ENCODE data around the gene SETD1B.

The SETD1B gene

DNA sequence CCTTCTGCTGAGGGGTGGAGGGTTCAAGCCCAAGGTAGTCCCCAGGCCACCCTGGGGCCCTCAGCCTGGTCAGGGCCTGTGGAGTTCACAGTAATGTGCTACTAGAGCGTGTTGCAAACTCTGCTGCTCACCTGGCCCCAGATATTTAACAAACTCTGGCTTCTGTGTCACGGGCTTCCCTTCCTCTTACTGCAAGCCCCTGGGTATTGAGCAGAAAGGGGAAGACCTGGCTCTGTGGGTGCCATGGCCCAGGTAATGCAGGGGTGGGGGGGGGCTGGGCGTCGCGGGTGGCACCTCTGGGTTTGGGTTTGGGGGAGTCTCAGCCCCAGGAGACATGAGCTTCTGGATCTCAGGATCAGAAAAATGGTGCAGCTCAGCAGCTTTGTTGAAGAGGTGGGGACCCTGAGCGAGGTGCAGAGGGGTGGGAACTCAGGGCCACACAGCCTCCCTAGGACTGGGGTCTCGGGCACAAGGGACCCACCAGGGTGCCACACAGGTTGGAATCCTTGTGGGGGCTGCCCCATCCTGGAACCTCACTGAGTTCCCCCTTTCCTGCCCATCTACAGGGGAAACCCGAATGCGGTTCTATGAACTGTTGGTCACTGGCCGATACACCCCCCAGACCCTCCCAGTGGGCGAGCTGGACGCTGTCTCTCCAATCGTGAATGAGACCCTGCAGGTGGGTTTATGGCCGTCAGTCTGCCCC lies 4.0 kb downstream of the SETD1B start:
- DNase-seq (ENCODE audit: low read depth in 2 of 2) = no peak

DNA sequence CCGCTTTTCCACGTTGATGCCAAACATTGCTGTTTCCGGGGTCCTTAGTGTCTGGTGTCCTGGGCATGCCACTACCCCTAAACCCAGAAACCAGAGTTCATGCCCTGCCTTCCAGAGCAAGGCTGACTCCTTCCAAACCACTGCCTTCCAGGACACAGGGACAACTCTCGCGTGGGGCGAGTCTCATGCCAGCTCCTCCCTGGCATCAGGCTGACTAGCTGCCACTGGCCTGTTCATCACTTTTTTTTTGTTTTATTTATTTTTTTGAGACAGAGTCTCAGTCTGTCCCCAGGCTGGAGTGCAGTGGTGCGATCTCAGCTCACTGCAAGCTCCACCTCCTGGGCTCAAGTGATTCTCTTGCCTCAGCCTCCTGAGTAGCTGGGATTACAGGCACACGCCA lies 4.8 kb downstream of the SETD1B start:
- DNase-seq (ENCODE audit: low read depth in 2 of 2) = no peak

DNA sequence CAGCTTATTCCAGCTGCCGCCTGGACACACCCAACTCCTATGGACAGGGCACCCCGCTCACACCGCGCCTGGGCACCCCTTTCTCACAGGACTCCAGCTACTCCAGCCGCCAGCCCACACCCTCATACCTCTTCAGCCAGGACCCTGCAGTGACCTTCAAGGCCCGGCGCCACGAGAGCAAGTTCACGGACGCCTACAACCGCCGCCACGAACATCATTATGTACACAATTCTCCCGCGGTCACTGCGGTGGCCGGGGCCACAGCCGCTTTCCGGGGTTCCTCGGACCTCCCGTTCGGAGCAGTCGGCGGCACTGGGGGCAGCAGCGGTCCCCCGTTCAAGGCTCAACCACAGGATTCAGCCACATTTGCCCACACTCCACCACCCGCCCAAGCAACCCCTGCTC lies 5.9 kb downstream of the SETD1B start:
- DNase-seq (ENCODE audit: low read depth in 2 of 2) = no peak

DNA sequence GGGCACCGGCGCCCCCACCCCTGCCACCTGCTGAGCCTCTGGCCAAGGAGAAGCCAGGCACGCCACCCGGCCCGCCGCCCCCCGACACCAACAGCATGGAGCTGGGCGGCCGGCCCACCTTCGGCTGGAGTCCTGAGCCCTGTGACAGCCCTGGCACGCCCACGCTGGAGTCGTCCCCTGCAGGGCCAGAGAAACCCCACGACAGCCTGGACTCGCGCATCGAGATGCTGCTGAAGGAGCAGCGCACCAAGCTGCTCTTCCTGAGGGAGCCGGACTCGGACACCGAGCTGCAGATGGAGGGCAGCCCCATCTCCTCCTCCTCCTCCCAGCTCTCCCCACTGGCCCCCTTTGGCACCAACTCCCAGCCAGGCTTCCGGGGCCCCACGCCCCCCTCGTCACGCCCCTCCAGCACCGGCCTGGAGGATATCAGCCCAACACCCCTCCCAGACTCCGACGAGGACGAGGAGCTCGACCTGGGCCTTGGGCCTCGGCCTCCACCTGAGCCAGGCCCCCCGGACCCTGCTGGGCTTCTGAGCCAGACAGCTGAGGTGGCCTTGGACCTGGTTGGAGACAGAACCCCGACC lies 6.5 kb downstream of the SETD1B start:
- DNase-seq (ENCODE audit: low read depth in 2 of 2) = no peak

DNA sequence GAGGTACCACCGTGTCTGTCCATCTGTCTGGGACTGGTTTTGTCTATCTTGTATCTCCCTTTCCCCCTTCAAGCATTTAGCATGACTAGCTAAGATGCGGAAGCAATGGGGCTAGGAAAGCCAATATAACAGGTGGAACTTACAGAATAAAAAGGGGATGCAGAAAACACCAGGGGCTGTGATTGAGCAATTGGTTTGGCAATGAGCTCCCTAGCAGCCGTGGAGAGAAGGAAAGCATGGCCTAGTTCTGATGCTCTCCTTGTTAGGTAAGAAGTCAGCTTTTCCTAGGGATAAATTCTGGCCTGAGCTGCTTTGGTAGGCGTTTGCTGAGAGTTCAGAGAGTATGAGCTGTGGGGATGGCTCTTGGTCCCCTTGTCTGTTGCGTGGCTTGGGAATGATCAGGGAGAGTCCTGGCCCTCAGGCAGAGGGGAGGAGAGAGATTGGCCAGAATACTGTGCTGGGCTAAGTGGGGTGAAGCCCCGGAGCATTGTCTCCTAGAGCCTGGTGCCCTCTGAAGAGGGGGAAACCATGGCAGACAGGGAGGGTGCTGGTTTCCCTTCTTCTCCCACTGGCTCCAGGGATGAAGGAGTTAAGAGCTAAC lies 7.1 kb downstream of the SETD1B start:
- DNase-seq (ENCODE audit: low read depth in 2 of 2) = no peak

DNA sequence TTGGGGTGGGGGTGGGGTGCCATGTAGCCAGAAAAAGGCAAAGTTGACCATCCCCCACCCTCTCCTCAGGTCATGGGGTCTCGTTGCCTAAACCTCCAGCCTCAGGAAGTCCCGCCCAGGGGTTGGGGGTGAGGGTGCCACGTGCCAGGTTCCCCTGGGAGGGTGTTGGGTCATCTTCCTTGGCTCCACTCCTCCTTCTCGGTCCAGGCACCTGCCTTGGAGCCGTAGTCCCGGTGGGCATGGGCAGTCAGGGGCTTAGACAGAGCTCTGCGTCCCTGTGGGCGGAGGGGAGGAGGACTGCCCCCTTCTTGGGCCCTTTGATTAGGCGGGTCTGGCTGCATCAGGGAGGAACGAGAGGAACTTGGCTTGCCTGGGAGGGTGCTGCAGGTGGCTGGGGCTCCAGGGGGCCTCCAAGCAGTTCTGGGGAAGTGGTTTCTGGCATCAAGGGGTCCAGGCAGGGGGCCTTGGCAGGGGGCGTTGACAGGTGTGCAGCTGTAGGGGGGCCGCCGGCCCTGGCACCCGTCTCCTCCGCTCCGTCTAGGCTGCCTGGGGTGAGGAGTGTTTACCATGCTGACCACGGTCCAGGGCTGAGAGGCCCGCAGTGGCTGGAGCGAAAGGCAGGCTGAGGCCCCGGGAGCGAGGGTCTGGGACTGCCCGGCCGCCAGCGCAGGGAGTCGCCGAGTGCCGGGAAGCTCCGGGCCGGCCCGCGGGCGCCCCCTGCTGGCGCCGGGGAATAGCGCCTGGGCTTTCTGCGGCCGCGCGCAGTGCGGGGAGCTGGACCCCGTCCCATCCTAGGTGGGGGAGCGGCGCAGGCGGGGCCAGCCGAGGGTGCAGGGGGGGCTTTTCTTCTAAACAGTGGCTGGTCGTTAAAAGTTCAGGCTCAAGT lies 7.9 kb downstream of the SETD1B start:
- DNase-seq (ENCODE audit: low read depth in 2 of 2) = peak in 1 of 2 donors; percentile 44

DNA sequence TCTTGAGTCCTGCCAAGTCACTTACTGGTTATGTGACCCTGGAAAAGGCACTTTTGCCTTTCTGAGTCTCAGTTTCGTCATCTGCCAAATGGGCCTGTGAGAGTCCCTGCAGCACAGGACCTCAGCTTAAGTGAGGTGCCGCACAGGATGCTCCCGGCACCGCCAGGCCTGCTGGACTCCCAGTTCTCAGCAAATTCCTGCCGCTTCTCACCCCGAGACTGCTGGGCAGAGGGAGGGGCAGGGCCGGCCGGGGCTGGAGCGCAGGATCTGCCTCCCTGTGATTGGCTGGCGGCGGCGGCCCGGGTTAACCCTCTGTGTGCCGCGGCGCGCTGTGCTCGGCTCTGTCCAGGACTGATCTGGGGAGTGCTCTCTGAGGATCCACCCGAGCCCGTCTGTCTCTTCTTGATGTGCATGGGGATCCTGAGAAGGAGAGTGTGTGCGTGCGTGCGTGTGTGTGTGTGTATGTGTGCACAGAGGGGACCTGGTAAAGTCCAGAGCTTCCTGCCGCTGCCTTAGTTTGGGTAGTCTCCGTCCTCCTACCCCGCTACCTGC lies 8.6 kb downstream of the SETD1B start:
- no peak for DNase-seq (ENCODE audit: low read depth in 2 of 2)

DNA sequence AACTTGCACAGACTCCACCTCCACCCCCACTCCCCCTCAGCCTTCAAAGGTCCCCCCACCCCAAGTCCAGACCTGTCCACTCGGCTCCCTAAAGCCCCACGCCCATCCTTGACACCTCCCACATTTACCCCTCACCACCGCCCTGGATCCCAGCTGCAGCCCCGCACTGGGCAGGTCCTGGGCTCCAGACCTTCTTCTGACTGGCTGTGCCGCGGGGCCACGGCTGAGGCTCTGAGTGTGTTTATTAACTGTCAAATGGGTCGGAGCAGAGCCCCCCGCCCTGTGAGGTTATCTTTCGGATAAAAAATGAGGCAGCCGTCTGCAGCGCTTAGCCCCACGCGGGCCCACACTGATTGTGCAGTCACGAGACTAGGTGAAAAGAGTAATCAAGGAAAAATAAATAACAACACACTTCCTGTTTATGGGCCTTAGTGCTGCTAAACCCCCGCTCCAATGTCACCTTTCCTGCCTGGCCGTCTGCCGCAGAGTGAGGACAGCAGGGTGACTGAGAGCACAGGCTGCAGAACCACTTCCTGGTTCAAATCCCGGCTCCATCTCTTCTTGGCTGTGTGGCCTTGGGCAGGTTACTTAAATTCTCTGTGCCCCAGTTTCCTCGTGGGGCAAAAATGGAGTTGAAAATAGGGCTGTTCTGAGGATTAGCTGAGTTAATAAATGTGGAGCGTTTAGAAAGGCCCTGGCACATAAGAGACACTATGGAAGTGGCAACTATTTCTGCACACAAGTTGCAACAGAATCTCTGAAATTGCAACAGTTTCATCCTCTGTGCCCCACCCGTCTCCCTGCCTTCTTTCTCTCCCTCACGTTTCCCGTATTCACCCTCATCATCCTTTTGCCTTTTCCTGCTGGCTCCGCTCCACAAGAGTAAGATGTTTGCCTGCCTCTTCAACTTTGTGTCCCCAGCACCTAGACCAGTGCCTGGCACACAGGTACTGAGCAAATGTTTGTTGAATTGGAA lies 9.4 kb downstream of the SETD1B start:
- no peak for DNase-seq (ENCODE audit: low read depth in 2 of 2)

DNA sequence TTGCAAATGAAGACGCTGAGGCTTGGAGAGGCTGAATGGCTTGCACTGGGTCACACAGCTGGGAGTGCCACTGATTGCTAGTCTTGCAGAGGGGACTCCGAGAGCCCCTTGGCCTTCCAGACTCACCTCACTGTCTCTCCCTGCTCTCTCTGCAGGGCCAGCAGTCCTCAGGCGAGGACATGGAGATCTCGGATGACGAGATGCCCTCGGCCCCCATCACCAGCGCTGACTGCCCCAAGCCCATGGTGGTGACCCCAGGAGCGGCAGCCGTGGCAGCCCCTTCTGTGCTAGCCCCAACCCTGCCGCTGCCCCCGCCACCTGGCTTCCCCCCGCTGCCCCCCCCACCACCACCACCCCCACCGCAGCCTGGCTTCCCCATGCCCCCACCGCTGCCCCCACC lies 10.1 kb downstream of the SETD1B start:
- DNase-seq (ENCODE audit: low read depth in 2 of 2) = no peak

DNA sequence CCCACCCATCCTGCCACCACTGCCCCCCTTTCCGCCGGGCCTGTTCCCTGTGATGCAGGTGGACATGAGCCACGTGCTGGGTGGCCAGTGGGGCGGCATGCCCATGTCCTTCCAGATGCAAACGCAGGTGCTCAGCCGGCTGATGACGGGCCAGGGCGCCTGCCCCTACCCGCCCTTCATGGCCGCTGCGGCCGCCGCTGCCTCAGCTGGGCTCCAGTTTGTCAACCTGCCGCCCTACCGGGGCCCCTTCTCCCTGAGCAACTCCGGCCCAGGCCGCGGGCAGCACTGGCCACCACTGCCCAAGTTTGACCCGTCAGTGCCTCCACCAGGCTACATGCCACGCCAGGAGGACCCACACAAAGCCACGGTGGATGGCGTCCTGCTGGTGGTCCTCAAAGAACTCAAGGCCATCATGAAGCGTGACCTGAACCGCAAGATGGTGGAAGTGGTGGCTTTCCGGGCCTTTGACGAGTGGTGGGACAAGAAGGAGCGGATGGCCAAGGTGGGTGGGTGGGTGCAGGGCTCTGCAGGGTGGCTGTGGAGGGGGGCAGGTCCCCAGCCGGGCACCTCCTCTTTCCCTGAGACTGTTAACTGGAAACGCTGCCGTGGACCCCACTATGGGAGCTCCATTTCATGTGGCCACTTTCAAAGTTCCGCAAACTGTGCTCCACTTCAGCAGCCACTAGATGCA lies 10.8 kb downstream of the SETD1B start:
- no peak for DNase-seq (ENCODE audit: low read depth in 2 of 2)

DNA sequence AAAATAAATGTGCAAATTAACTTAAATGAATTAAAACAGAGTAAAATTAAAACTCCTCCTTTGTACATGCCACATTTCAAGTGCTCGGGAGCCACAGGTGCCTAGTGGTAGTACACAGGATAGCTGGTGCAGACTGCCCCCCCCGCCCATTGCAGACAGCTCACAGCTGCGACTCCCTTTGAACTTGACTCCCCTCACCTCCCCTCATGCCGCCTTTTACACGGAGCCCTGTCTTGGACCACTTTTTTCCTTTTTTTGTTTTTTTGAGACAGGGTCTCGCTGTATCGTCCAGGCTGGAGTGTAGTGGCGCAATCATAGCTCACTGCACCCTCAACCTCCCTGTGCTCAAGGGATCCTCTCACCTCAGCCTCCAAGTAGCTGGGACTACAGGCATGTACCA lies 11.5 kb downstream of the SETD1B start:
- DNase-seq (ENCODE audit: low read depth in 2 of 2) = no peak

DNA sequence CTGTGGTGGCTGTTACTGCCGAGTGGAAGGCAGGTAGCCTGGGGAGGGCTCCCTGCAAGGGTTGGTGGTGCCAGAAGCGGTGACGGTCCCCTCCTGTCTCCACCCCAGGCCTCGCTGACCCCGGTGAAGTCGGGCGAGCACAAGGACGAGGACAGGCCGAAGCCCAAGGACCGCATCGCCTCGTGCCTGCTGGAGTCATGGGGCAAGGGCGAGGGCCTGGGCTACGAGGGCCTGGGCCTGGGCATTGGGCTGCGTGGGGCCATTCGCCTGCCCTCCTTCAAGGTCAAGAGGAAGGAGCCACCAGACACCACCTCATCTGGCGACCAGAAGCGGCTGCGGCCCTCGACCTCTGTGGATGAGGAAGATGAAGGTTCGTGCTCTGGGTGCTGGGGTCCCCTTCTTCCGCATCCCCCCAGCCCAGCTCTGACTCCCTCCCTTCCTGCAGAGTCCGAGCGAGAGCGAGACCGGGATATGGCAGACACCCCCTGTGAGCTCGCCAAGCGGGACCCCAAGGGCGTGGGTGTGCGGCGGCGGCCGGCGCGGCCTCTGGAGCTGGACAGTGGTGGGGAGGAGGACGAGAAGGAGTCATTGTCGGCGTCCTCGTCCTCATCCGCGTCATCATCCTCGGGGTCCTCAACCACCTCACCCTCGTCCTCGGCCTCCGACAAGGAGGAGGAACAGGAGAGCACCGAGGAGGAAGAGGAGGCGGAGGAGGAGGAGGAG lies 13.3 kb downstream of the SETD1B start:
- no peak for DNase-seq (ENCODE audit: low read depth in 2 of 2)

DNA sequence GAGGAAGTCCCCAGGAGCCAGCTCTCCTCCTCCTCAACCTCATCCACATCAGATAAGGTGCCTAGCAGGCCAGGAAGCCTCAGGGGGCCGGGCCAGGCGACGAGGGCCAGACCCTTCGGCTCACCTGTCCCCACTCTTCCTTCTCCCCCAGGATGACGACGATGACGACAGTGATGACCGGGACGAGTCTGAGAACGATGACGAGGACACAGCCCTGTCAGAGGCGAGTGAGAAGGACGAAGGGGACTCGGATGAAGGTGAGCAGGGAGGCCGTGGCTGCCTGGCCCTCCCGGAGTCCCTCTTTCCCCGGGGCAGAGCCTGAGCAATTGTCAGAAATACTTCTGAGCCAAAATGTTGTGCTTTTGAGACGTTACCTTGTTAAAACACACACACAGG lies 13.8 kb downstream of the SETD1B start:
- DNase-seq (ENCODE audit: low read depth in 2 of 2) = no peak

DNA sequence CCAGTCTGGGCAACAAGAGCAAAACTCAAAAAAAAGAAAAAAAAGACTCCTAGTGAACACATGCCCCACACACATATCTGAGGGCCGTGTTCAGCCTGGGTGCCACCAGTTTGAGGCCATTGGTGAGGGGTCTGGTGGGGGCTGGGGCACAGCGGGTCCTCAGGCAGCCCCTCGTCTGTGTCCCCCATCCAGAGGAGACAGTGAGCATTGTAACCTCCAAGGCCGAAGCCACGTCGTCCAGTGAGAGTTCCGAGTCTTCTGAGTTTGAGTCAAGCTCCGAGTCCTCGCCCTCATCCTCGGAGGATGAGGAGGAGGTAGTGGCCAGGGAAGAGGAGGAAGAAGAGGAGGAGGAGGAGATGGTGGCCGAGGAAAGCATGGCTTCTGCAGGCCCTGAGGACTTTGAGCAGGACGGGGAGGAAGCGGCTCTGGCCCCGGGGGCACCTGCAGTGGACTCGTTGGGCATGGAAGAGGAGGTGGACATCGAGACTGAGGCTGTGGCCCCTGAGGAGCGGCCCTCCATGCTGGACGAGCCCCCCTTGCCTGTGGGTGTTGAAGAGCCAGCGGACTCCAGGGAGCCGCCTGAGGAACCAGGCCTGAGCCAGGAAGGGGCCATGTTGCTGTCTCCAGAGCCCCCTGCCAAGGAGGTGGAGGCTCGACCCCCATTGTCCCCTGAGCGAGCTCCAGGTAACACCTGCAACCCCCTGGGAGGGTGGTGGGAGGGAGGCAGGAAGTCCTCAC lies 15.6 kb downstream of the SETD1B start:
- DNase-seq (ENCODE audit: low read depth in 2 of 2) = no peak

DNA sequence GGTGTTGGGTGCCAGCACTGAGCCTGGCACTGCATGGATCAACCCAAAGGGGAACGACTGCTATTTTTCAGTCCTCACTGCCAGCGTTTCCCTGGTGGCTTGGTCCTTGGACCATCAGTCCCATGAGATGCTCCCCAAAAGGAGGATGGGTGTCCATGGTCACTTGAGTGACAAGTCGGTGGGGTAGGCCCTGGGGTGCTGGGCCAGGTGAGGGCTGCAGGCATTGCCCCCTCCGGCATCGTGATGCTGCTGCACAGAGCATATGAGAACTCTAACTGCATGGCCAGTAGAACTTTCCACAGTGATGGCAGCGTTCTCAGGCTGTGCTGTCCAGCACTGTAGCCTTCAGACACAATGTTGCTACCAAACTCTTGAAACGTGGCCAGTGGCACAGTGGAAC lies 16.2 kb downstream of the SETD1B start:
- DNase-seq (ENCODE audit: low read depth in 2 of 2) = no peak

DNA sequence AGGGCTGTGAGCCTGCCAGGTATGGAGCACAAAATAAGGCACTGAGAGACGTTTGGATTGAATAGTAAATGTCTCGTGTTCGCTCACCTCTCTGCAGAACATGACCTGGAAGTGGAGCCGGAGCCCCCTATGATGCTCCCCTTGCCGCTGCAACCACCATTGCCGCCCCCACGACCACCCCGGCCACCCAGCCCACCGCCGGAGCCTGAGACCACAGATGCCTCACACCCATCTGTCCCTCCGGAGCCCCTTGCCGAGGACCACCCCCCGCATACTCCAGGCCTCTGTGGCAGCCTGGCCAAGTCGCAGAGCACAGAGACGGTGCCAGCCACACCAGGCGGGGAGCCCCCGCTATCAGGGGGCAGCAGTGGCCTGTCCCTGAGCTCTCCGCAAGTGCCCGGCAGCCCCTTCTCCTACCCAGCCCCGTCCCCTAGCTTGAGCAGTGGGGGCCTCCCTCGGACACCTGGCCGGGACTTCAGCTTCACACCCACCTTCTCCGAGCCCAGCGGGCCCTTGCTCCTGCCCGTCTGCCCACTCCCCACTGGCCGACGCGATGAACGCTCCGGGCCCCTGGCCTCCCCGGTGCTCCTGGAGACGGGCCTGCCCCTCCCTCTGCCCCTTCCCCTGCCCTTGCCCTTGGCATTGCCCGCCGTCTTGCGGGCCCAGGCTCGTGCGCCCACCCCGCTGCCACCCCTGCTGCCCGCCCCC lies 18.7 kb downstream of the SETD1B start:
- no peak for DNase-seq (ENCODE audit: low read depth in 2 of 2)

DNA sequence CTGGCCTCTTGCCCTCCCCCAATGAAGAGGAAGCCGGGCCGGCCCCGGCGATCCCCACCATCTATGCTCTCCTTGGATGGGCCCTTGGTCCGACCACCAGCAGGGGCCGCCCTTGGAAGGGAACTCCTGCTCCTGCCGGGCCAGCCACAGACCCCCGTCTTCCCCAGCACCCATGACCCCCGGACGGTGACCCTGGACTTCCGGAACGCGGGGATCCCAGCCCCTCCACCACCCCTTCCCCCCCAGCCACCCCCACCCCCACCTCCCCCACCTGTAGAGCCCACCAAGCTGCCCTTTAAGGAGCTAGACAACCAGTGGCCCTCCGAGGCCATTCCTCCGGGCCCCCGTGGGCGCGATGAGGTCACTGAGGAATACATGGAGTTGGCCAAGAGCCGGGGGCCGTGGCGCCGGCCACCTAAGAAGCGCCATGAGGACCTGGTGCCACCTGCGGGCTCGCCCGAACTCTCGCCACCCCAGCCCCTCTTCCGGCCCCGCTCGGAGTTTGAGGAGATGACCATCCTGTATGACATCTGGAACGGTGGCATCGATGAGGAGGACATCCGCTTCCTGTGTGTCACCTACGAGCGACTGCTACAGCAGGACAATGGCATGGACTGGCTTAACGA lies 19.4 kb downstream of the SETD1B start:
- DNase-seq (ENCODE audit: low read depth in 2 of 2) = no peak

DNA sequence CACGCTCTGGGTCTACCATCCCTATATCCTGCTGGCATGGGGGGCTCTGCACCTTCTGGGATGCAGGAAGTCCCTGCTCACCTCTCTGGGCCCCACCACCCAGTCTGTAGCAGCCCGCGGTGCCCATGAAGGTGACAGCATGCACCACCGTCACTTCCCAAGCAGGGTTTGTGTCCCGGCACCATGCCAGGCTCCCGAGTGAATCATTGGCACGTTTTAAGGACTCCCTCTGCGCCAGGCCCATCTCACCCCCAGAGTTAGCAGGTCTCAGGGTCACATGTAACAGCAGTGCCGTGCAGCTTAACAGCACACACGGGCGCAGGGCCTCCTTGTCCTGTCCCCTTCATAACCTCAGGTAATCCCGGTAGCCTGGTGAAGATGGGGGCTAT lies 19.9 kb downstream of the SETD1B start:
- no peak for DNase-seq (ENCODE audit: low read depth in 2 of 2)
